ENCODE data around the gene SQSTM1.

Gene SQSTM1

GRCh38 chr5:179878222-179879002 lies 57.7 kb downstream of the SQSTM1 start:
- in situ Hi-C loops (cut with MboI; ENCODE audit: low sequenced_read_pairs) = no loop called here
- Histone ChIP-seq H3K27me3 (ENCODE audit: low read depth) (no peaks in the 10 kb centered on the region), H3K9me3 (peaks cover 9% of the 10 kb centered on the region), H3K36me3 (replicated peaks) (peaks cover 59% of the 10 kb centered on the region), H3K4me3 (no peak overlapping the region), H3K4me1 (no peaks in the 10 kb centered on the region)
- DNase-seq (ENCODE audit: low spot score in 2 of 2) = no peak

GRCh38 chr5:179879003-179879689 lies 58.4 kb downstream of the SQSTM1 start:
- Histone ChIP-seq H3K36me3 (replicated peaks) (peaks cover 55% of the 10 kb centered on the region), H3K4me1 (no peaks in the 10 kb centered on the region), H3K27me3 (ENCODE audit: low read depth) (no peaks in the 10 kb centered on the region), H3K4me3 (no peak overlapping the region), H3K9me3 (peaks cover 9% of the 10 kb centered on the region)
- DNase-seq (ENCODE audit: low spot score in 2 of 2) = no peak
- in situ Hi-C loops (cut with MboI; ENCODE audit: low sequenced_read_pairs) = no loop called here

GRCh38 chr5:179879690-179880010 lies 58.9 kb downstream of the SQSTM1 start:
- Histone ChIP-seq H3K36me3 (replicated peaks) (peaks cover 55% of the 10 kb centered on the region), H3K27me3 (ENCODE audit: low read depth) (no peaks in the 10 kb centered on the region), H3K4me3 (no peak overlapping the region), H3K9me3 (peaks cover 9% of the 10 kb centered on the region), H3K4me1 (no peaks in the 10 kb centered on the region)
- in situ Hi-C loops (cut with MboI; ENCODE audit: low sequenced_read_pairs) = no loop called here
- no peak for DNase-seq (ENCODE audit: low spot score in 2 of 2)

GRCh38 chr5:179880066-179880650 lies 59.5 kb downstream of the SQSTM1 start:
- Histone ChIP-seq H3K4me1 (no peaks in the 10 kb centered on the region), H3K36me3 (replicated peaks) (peaks cover 55% of the 10 kb centered on the region), H3K4me3 (no peak overlapping the region), H3K9me3 (peaks cover 9% of the 10 kb centered on the region), H3K27me3 (ENCODE audit: low read depth) (no peaks in the 10 kb centered on the region)
- no peak for DNase-seq (ENCODE audit: low spot score in 2 of 2)
- in situ Hi-C loops (cut with MboI; ENCODE audit: low sequenced_read_pairs) = no loop called here

- H3K36me3 ChIP-seq (replicated peaks) = peaks cover 57% of the 10 kb centered on the region
- H3K4me3 ChIP-seq = no peak overlapping the region
- in situ Hi-C loops (cut with MboI; ENCODE audit: low sequenced_read_pairs) = no loop called here
- H3K9me3 ChIP-seq = peaks cover 9% of the 10 kb centered on the region
- DNase-seq (ENCODE audit: low spot score in 2 of 2) = no peak
- H3K27me3 ChIP-seq (ENCODE audit: low read depth) = no peaks in the 10 kb centered on the region
- no peaks in the 10 kb centered on the region for H3K4me1 ChIP-seq
Observed at GRCh38 chr5:179880848-179881590, 60.3 kb downstream of the SQSTM1 start.

- Histone ChIP-seq H3K27me3 (ENCODE audit: low read depth) (no peaks in the 10 kb centered on the region), H3K4me1 (no peaks in the 10 kb centered on the region), H3K36me3 (replicated peaks) (peaks cover 63% of the 10 kb centered on the region), H3K4me3 (no peak overlapping the region), H3K9me3 (peaks cover 9% of the 10 kb centered on the region)
- in situ Hi-C loops (cut with MboI; ENCODE audit: low sequenced_read_pairs) = no loop called here
- no peak for DNase-seq (ENCODE audit: low spot score in 2 of 2)
Observed at GRCh38 chr5:179882338-179882737, 61.6 kb downstream of the SQSTM1 start.

- no peak overlapping the region for H3K4me3 ChIP-seq
- in situ Hi-C loops (cut with MboI; ENCODE audit: low sequenced_read_pairs) = no loop called here
- DNase-seq (ENCODE audit: low spot score in 2 of 2) = no peak
- no peaks in the 10 kb centered on the region for H3K27me3 ChIP-seq (ENCODE audit: low read depth)
- H3K9me3 ChIP-seq = peaks cover 9% of the 10 kb centered on the region
- H3K36me3 ChIP-seq (replicated peaks) = peaks cover 65% of the 10 kb centered on the region
- no peaks in the 10 kb centered on the region for H3K4me1 ChIP-seq
Observed at GRCh38 chr5:179883163-179883562, 62.5 kb downstream of the SQSTM1 start.

- DNase-seq (ENCODE audit: low spot score in 2 of 2) = no peak
- in situ Hi-C loops (cut with MboI; ENCODE audit: low sequenced_read_pairs) = no loop called here
- Histone ChIP-seq H3K9me3 (peaks cover 9% of the 10 kb centered on the region), H3K36me3 (replicated peaks) (peaks cover 76% of the 10 kb centered on the region), H3K4me3 (no peak overlapping the region), H3K27me3 (ENCODE audit: low read depth) (no peaks in the 10 kb centered on the region), H3K4me1 (no peaks in the 10 kb centered on the region)
Observed at GRCh38 chr5:179885491-179886090, 64.9 kb downstream of the SQSTM1 start.

- no peaks in the 10 kb centered on the region for H3K27me3 ChIP-seq (ENCODE audit: low read depth)
- DNase-seq (ENCODE audit: low spot score in 2 of 2) = no peak
- H3K4me3 ChIP-seq = no peak overlapping the region
- H3K9me3 ChIP-seq = peaks cover 9% of the 10 kb centered on the region
- peaks cover 80% of the 10 kb centered on the region for H3K36me3 ChIP-seq (replicated peaks)
- in situ Hi-C loops (cut with MboI; ENCODE audit: low sequenced_read_pairs) = no loop called here
- no peaks in the 10 kb centered on the region for H3K4me1 ChIP-seq
Observed at GRCh38 chr5:179886190-179886911, 65.6 kb downstream of the SQSTM1 start.

- in situ Hi-C loops (cut with MboI; ENCODE audit: low sequenced_read_pairs) = no loop called here
- no peaks in the 10 kb centered on the region for H3K27me3 ChIP-seq (ENCODE audit: low read depth)
- H3K36me3 ChIP-seq (replicated peaks) = peaks cover 86% of the 10 kb centered on the region
- H3K4me1 ChIP-seq = no peaks in the 10 kb centered on the region
- H3K9me3 ChIP-seq = peaks cover 9% of the 10 kb centered on the region
- DNase-seq (ENCODE audit: low spot score in 2 of 2) = no peak
- no peak overlapping the region for H3K4me3 ChIP-seq
Observed at GRCh38 chr5:179887095-179887494, 66.4 kb downstream of the SQSTM1 start.

Measured in HAP-1 (cell line).